HepG2 (cell line): ENCODE data around the gene FOXJ2. TPM values are rescaled to one million over a fixed set of nuclear protein-coding genes. Genes with fewer than 3 reads are reported as not detected.

Source experiments
- CTCF ChIP-seq: sonication (generic); formaldehyde crosslinking; IDR thresholded peaks from 2 replicates; pipeline ENCODE4 v1.5.0; 2020; ENCODE audit warnings: mild to moderate bottlenecking, missing genetic modification reagents, moderate library complexity
- ETS1 ChIP-seq: sonication (generic); formaldehyde crosslinking; IDR thresholded peaks from 2 replicates; pipeline ENCODE4 v1.4.0; 2020; ENCODE audit warnings: missing genetic modification reagents
- FOXP4 ChIP-seq: sonication (generic); formaldehyde crosslinking; IDR thresholded peaks from 2 replicates; pipeline ENCODE4 v1.4.0; 2020; ENCODE audit warnings: missing genetic modification reagents
- HDAC2 ChIP-seq: sonication (generic); formaldehyde crosslinking; IDR thresholded peaks from 2 replicates; pipeline ENCODE4 v1.4.0; 2020; ENCODE audit warnings: missing genetic modification reagents
- HMGXB4 ChIP-seq, 2 experiments: sonication (generic) in 1 of 2; formaldehyde crosslinking in 1 of 2; IDR thresholded peaks; 2 replicates each; pipeline versions ENCODE4 v1.4.0 to v1.6.1; 2018 to 2020; ENCODE audit warnings: missing genetic modification reagents in 2 of 2, borderline replicate concordance in 1 of 2, low read depth in 1 of 2, mild to moderate bottlenecking in 1 of 2, missing biosample characterization in 1 of 2
- KDM3A ChIP-seq: IDR thresholded peaks from 2 replicates; pipeline ENCODE4 v1.6.1; 2018; ENCODE audit warnings: low read depth, missing compliant biosample characterization
- MAX ChIP-seq: IDR thresholded peaks from 2 replicates; pipeline ENCODE4 v1.6.1; 2012; ENCODE audit warnings: inconsistent platforms
- MXD1 ChIP-seq: sonication (generic); formaldehyde crosslinking; IDR thresholded peaks from 2 replicates; pipeline ENCODE4 v1.4.0; 2020; ENCODE audit warnings: mild to moderate bottlenecking, missing genetic modification reagents
- RFX3 ChIP-seq: IDR thresholded peaks from 2 replicates; pipeline ENCODE4 v1.6.1; 2016; ENCODE audit warnings: missing biosample characterization, missing genetic modification reagents
- RXRB ChIP-seq: IDR thresholded peaks from 2 replicates; pipeline ENCODE4 v1.6.1; 2016; ENCODE audit warnings: borderline replicate concordance, missing genetic modification reagents, missing compliant biosample characterization
- SAP130 ChIP-seq: IDR thresholded peaks from 2 replicates; pipeline ENCODE4 v1.6.1; 2016; ENCODE audit warnings: low read depth
- SKI ChIP-seq: fragments of 450-650 bp; IDR thresholded peaks from one replicate; pipeline ENCODE4 v1.6.1; 2018; ENCODE audit warnings: mild to moderate bottlenecking; ENCODE audit not compliant: partially characterized antibody
- SMC3 ChIP-seq: IDR thresholded peaks from 2 replicates; pipeline ENCODE4 v1.6.1; 2011; ENCODE audit warnings: low read length, improper control_type of control experiment
- SRF ChIP-seq: IDR thresholded peaks from 2 replicates; pipeline ENCODE4 v1.6.1; 2011; ENCODE audit warnings: mild to moderate bottlenecking, low read depth, low read length, moderate library complexity
- ZIK1 ChIP-seq: sonication (generic); formaldehyde crosslinking; IDR thresholded peaks from 2 replicates; pipeline ENCODE4 v1.5.0; 2020; ENCODE audit warnings: mild to moderate bottlenecking, low read depth, missing genetic modification reagents, borderline replicate concordance
- ZNF800 ChIP-seq: sonication (generic); formaldehyde crosslinking; IDR thresholded peaks from 2 replicates; pipeline ENCODE4 v1.4.0; 2020; ENCODE audit warnings: missing genetic modification reagents
- ZSCAN9 ChIP-seq: IDR thresholded peaks from 2 replicates; pipeline ENCODE4 v1.6.1; 2016; ENCODE audit warnings: borderline replicate concordance
- polyA plus RNA-seq, 8 experiments: library from polyadenylated mRNA; depleted of rRNA in 3 of 8; stranded (reverse) in 7 of 8; unstranded in 1 of 8; fragments of >200 nt; fragmentation: Illumina TruSeq in 4 of 8; extraction: Trizol in 4 of 8; gene quantifications; 2 replicates each; pipeline versions ENCODE4 v1.2.1 to v1.2.3, GENCODE V29; 2011 to 2016; ENCODE audit warnings: low read depth in 4 of 8, missing spikeins in 1 of 8, mixed read lengths in 1 of 8; ENCODE audit not compliant: insufficient read depth in 1 of 8
- total RNA-seq, 5 experiments: library from RNA; depleted of rRNA; stranded (reverse); fragments of >200 nt; fragmentation: Illumina TruSeq; extraction: Trizol; gene quantifications; 2 replicates each; pipeline ENCODE4 v1.2.3, GENCODE V29; 2016; ENCODE audit warnings: low read depth in 1 of 5

Gene FOXJ2
- total and polyA plus RNA-seq, 2 of the 13 experiments (the other 11 are each of a cell fraction or from before 2014, with no cell fraction given): 2.2 to 2.9 TPM

GRCh38 chr12:7995266-7995963, 37.1 kb upstream of the FOXJ2 start (continued):
- TF ChIP-seq CTCF (CRISPR knock-in tag): peak; percentile 82
- TF ChIP-seq HMGXB4 (CRISPR knock-in tag; IDR thresholded peaks at IDR 0.05; ENCODE audit: borderline replicate concordance in 1 of 2, low read depth in 1 of 2): peak in 1 of 2 experiments; percentile 54; a peak in 1 of 4 replicates
- no peak for TF ChIP-seq MAX
- no peak for TF ChIP-seq ZIK1
- peak; percentile 25; the same call in 1 of the 2 replicates for TF ChIP-seq SRF
- TF ChIP-seq KDM3A: peak; percentile 54; the same call in 1 of the 2 replicates
- TF ChIP-seq ETS1: no peak
- TF ChIP-seq RXRB (CRISPR knock-in tag): peak; percentile 34; the same call in 1 of the 2 replicates
- TF ChIP-seq ZSCAN9 (CRISPR knock-in tag): 0 out of 2 replicates have a peak, but pooled peaks have one; percentile 46
- 0 out of 2 replicates have a peak, but pooled peaks have one; percentile 15 for TF ChIP-seq FOXP4 (CRISPR knock-in tag)
- peak; percentile 42; the same call in 1 of the 2 replicates for TF ChIP-seq SAP130 (CRISPR knock-in tag)
- TF ChIP-seq HDAC2 (CRISPR knock-in tag): 0 out of 2 replicates have a peak, but pooled peaks have one; percentile 31
- no peak for TF ChIP-seq SKI
- TF ChIP-seq ZNF800 (CRISPR knock-in tag): 0 out of 2 replicates have a peak, but pooled peaks have one; percentile 29
- TF ChIP-seq MXD1 (CRISPR knock-in tag): no peak
- peak; percentile 89 for TF ChIP-seq SMC3
- peak; percentile 77 for TF ChIP-seq RFX3
